H9 (cell line): ENCODE measurements around the gene CSHL1. TPM values are rescaled to one million over a fixed set of nuclear protein-coding genes. Genes with fewer than 3 reads are reported as not detected.
"Not testable (repeated sequence)": the region's sequence is repeated elsewhere in the genome, so short reads cannot be mapped to it uniquely, and the experiment has no call there.

Experiments used
- DNase-seq: peaks from one replicate; pipeline ENCODE4 v3.0.0-alpha.2; 2017
- H2AFZ ChIP-seq: one replicate; pipeline ENCODE4 v1.6.1; 2013; ENCODE audit warnings: mild to moderate bottlenecking, low read length, control low read depth, moderate library complexity
- H2AK5ac ChIP-seq: 2 replicates; pipeline ENCODE4 v1.6.1; 2013; ENCODE audit warnings: low read length, control low read depth, mixed read lengths; ENCODE audit not compliant: insufficient read length
- H2BK120ac ChIP-seq: one replicate; pipeline ENCODE4 v1.6.1; 2013; ENCODE audit warnings: low read depth, mild to moderate bottlenecking, low read length, control low read depth, inconsistent platforms; ENCODE audit not compliant: poor library complexity, severe bottlenecking
- H2BK12ac ChIP-seq: 2 replicates; pipeline ENCODE4 v1.6.1; 2013; ENCODE audit warnings: low read length, control low read depth, mixed read lengths, low read depth; ENCODE audit not compliant: insufficient read length
- H2BK15ac ChIP-seq: 2 replicates; pipeline ENCODE4 v1.6.1; 2013; ENCODE audit warnings: low read depth, low read length, control low read depth
- H2BK20ac ChIP-seq: one replicate; pipeline ENCODE4 v1.6.1; 2013; ENCODE audit warnings: low read depth, mild to moderate bottlenecking, low read length, control low read depth, inconsistent platforms; ENCODE audit not compliant: poor library complexity, severe bottlenecking
- H2BK5ac ChIP-seq: 2 replicates; pipeline ENCODE4 v1.6.1; 2013; ENCODE audit warnings: low read length, control low read depth, mixed read lengths; ENCODE audit not compliant: insufficient read length
- H3K14ac ChIP-seq: 2 replicates; pipeline ENCODE4 v1.6.1; 2013; ENCODE audit warnings: low read length, control low read depth; ENCODE audit not compliant: insufficient read depth
- H3K18ac ChIP-seq: 2 replicates; pipeline ENCODE4 v1.6.1; 2013; ENCODE audit warnings: low read depth, mild to moderate bottlenecking, mixed read lengths, low read length, control low read depth; ENCODE audit not compliant: insufficient read length
- H3K23ac ChIP-seq: 2 replicates; pipeline ENCODE4 v1.6.1; 2013; ENCODE audit warnings: low read length, control low read depth, mixed read lengths, low read depth; ENCODE audit not compliant: insufficient read length
- H3K23me2 ChIP-seq: 2 replicates; pipeline ENCODE4 v1.6.1; 2013; ENCODE audit warnings: low read depth, mild to moderate bottlenecking, mixed read lengths, low read length, control low read depth; ENCODE audit not compliant: insufficient read length, poor library complexity, severe bottlenecking
- H3K27ac ChIP-seq: 2 replicates; pipeline ENCODE4 v1.5.1; 2013; ENCODE audit warnings: low read length, control low read depth, mixed read lengths, low read depth; ENCODE audit not compliant: insufficient read length
- H3K27me3 ChIP-seq: 2 replicates; pipeline ENCODE4 v1.6.1; 2013; ENCODE audit warnings: low read length, control low read depth, inconsistent platforms; ENCODE audit not compliant: insufficient read depth
- H3K4ac ChIP-seq: 2 replicates; pipeline ENCODE4 v1.6.1; 2013; ENCODE audit warnings: low read depth, mild to moderate bottlenecking, control low read depth, inconsistent platforms, low read length, moderate library complexity
- H3K4me1 ChIP-seq: 2 replicates; pipeline ENCODE4 v1.6.1; 2013; ENCODE audit warnings: low read length, control low read depth, inconsistent platforms; ENCODE audit not compliant: insufficient read depth
- H3K4me2 ChIP-seq: 2 replicates; pipeline ENCODE4 v1.6.1; 2013; ENCODE audit warnings: low read length, control low read depth, mixed read lengths; ENCODE audit not compliant: insufficient read length, insufficient read depth
- H3K56ac ChIP-seq: 2 replicates; pipeline ENCODE4 v1.6.1; 2013; ENCODE audit warnings: low read depth, mild to moderate bottlenecking, mixed read lengths, low read length, control low read depth; ENCODE audit not compliant: insufficient read length
- H3K79me1 ChIP-seq: 2 replicates; pipeline ENCODE4 v1.6.1; 2013; ENCODE audit warnings: low read depth, mild to moderate bottlenecking, moderate library complexity, low read length, control low read depth, inconsistent platforms; ENCODE audit not compliant: insufficient read depth, poor library complexity, severe bottlenecking
- H3K79me2 ChIP-seq: 2 replicates; pipeline ENCODE4 v1.6.1; 2013; ENCODE audit warnings: low read length, control low read depth, inconsistent platforms; ENCODE audit not compliant: insufficient read depth
- H3K9ac ChIP-seq: 2 replicates; pipeline ENCODE4 v1.6.1; 2013; ENCODE audit warnings: low read length, control low read depth, mixed read lengths; ENCODE audit not compliant: insufficient read length; ENCODE audit errors: extremely low read depth
- H3K9me3 ChIP-seq: one replicate; pipeline ENCODE4 v1.6.1; 2013; ENCODE audit warnings: low read depth, low read length, inconsistent platforms; ENCODE audit not compliant: control insufficient read depth
- H3T11ph ChIP-seq: one replicate; pipeline ENCODE4 v1.6.1; 2013; ENCODE audit warnings: mild to moderate bottlenecking, low read length, control low read depth, inconsistent platforms
- H4K20me1 ChIP-seq: one replicate; pipeline ENCODE4 v1.6.1; 2013; ENCODE audit not compliant: control insufficient read depth, insufficient read length, insufficient read depth
- H4K5ac ChIP-seq: 2 replicates; pipeline ENCODE4 v1.6.1; 2013; ENCODE audit warnings: low read depth, mild to moderate bottlenecking, mixed read lengths, low read length, control low read depth; ENCODE audit not compliant: insufficient read length
- H4K8ac ChIP-seq: replicated peaks from 2 replicates; pipeline ENCODE4 v1.6.1; 2013; ENCODE audit warnings: low read length, control low read depth, mixed read lengths, low read depth; ENCODE audit not compliant: insufficient read length
- H4K91ac ChIP-seq: 2 replicates; pipeline ENCODE4 v1.6.1; 2013; ENCODE audit warnings: low read depth, mild to moderate bottlenecking, moderate library complexity, mixed read lengths, low read length, control low read depth; ENCODE audit not compliant: insufficient read length
- H3K27ac Mint-ChIP-seq, 3 experiments: 2 replicates in 2 of 3; 3 replicates in 1 of 3; pipeline ENCODE4 v1.8.0; 2020 to 2021; ENCODE audit warnings: mixed read lengths in 3 of 3, mild to moderate bottlenecking in 1 of 3, moderate library complexity in 1 of 3
- H3K27me3 Mint-ChIP-seq: 2 replicates; pipeline ENCODE4 v1.8.0; 2021; ENCODE audit warnings: low read depth, mild to moderate bottlenecking, moderate library complexity, mixed read lengths
- H3K36me3 Mint-ChIP-seq, 3 experiments: 2 replicates in 2 of 3; 3 replicates in 1 of 3; pipeline ENCODE4 v1.8.0; 2020 to 2021; ENCODE audit warnings: low read depth in 3 of 3, mixed read lengths in 3 of 3; ENCODE audit not compliant: insufficient read depth in 1 of 3
- H3K4me1 Mint-ChIP-seq, 2 experiments: 2 replicates each; pipeline ENCODE4 v1.8.0; 2020; ENCODE audit warnings: mixed read lengths in 2 of 2
- H3K4me3 Mint-ChIP-seq, 2 experiments: 2 replicates in 1 of 2; 3 replicates in 1 of 2; pipeline ENCODE4 v1.8.0; 2020 to 2021; ENCODE audit warnings: mild to moderate bottlenecking in 2 of 2, mixed read lengths in 2 of 2, moderate library complexity in 1 of 2
- H3K9me3 Mint-ChIP-seq, 2 experiments: 2 replicates in 1 of 2; 3 replicates in 1 of 2; pipeline ENCODE4 v1.8.0; 2020; ENCODE audit warnings: mild to moderate bottlenecking in 2 of 2, mixed read lengths in 2 of 2, moderate library complexity in 1 of 2
- WGBS: extraction: QIAGEN DNeasy Blood & Tissue Kit; methylation state at CpG from one replicate; pipeline ENCODE4 v1.1.7; 2013; ENCODE audit warnings: missing lambda C conversion rate, low lambda C conversion rate, mixed read lengths; ENCODE audit not compliant: insufficient read length; ENCODE audit errors: extremely low coverage; 5-methylcytosine and 5-hydroxymethylcytosine counted together
- total RNA-seq: library from RNA; stranded (reverse); gene quantifications from 2 replicates; pipeline ENCODE4 v1.2.1, GENCODE V29; 2021

The CSHL1 gene
- total RNA-seq, 1 experiment from 2014 or later, result not detected

- not testable (repeated sequence) for H3K27me3 ChIP-seq, H4K8ac ChIP-seq, H3K14ac ChIP-seq, H3K4me1 ChIP-seq, H3K23ac ChIP-seq, H2AFZ ChIP-seq, H3T11ph ChIP-seq, H3K4me3 Mint-ChIP-seq, H3K27ac ChIP-seq, H3K18ac ChIP-seq, H3K27ac Mint-ChIP-seq, H2BK5ac ChIP-seq, H3K36me3 Mint-ChIP-seq, H3K9ac ChIP-seq, H2BK20ac ChIP-seq, H2BK15ac ChIP-seq, H4K5ac ChIP-seq, H2AK5ac ChIP-seq, H3K4me2 ChIP-seq, H3K23me2 ChIP-seq, H3K79me2 ChIP-seq, H3K9me3 Mint-ChIP-seq, H4K91ac ChIP-seq, H4K20me1 ChIP-seq, H2BK120ac ChIP-seq, H3K56ac ChIP-seq, H3K4ac ChIP-seq, H2BK12ac ChIP-seq, H3K79me1 ChIP-seq, H3K9me3 ChIP-seq, DNase-seq
- no CpG with 5 or more reads among the region's 5 CpGs for WGBS
- H3K4me1 Mint-ChIP-seq, result peaks cover 17 to 21% of the 10 kb centered on the region in 2 experiments
- peaks cover 10% of the 10 kb centered on the region for H3K27me3 Mint-ChIP-seq
These were observed 9.7 kb upstream of the CSHL1 start for GRCh38 chr17:63920779-63921178.

GRCh38 chr17:63920050-63920449 is 9.0 kb upstream of the CSHL1 start:
- H3K23me2 ChIP-seq, H4K5ac ChIP-seq, H3K4ac ChIP-seq, H3K18ac ChIP-seq, H3K9ac ChIP-seq, H3K36me3 Mint-ChIP-seq, H3K4me3 Mint-ChIP-seq, H3K9me3 Mint-ChIP-seq, H3K14ac ChIP-seq, H3K79me1 ChIP-seq, DNase-seq, H2BK15ac ChIP-seq, H2AFZ ChIP-seq, H3K9me3 ChIP-seq, H2BK5ac ChIP-seq, H3K79me2 ChIP-seq, H3K23ac ChIP-seq, H3K27ac ChIP-seq, H3K56ac ChIP-seq, H4K20me1 ChIP-seq, H2AK5ac ChIP-seq, H3K4me2 ChIP-seq, H4K91ac ChIP-seq, H3K27me3 ChIP-seq, H3K4me1 ChIP-seq, H3T11ph ChIP-seq, H2BK20ac ChIP-seq, H2BK120ac ChIP-seq, H4K8ac ChIP-seq, H3K27ac Mint-ChIP-seq, H2BK12ac ChIP-seq: not testable (repeated sequence)
- no CpG with 5 or more reads among the region's 6 CpGs for WGBS
- Mint-ChIP-seq H3K4me1 (peaks cover 17 to 21% of the 10 kb centered on the region in 2 experiments), H3K27me3 (peaks cover 16% of the 10 kb centered on the region)
